H1 (cell line): ENCODE measurements around the gene ZBTB40. TPM values are rescaled to one million over a fixed set of nuclear protein-coding genes. Genes with fewer than 3 reads are reported as not detected.

ENCODE experiments used
- CTCF ChIA-PET: fragments of 300-600 bp; sonication (Branson Sonifier 250); formaldehyde crosslinking; loops from one replicate; lab custom pipeline; 2021; ENCODE audit not compliant: partially characterized antibody; lab: Charles Lee
- POLR2A ChIA-PET: fragments of 300-600 bp; sonication (Branson Sonifier 250); formaldehyde crosslinking; loops from one replicate; lab custom pipeline; 2021; ENCODE audit warnings: inconsistent platforms; ENCODE audit not compliant: partially characterized antibody; lab: Charles Lee
- DNase-seq, 2 experiments: peaks; one replicate each; pipeline versions ENCODE4 v3.0.0 to v3.0.0-alpha.2; 2010 to 2022; ENCODE audit warnings: low spot score in 2 of 2, low read depth in 1 of 2, mixed read lengths in 1 of 2
- FAIRE-seq: peaks from 2 replicates; lab custom pipeline; 2011; peaks lifted over from hg19 to GRCh38; lab: Jason Lieb, UNC
- H2AFZ ChIP-seq: 2 replicates; pipeline ENCODE4 v1.8.1; 2012; ENCODE audit warnings: low read length, inconsistent platforms
- H2AK5ac ChIP-seq: 2 replicates; pipeline ENCODE4 v1.6.1; 2013; ENCODE audit warnings: low read depth, low read length
- H2BK120ac ChIP-seq: replicated peaks from 2 replicates; pipeline ENCODE3; 2013; ENCODE audit warnings: low read depth, low read length, inconsistent platforms
- H2BK12ac ChIP-seq: 2 replicates; pipeline ENCODE4 v1.6.1; 2013; ENCODE audit warnings: low read depth, low read length
- H2BK15ac ChIP-seq: 2 replicates; pipeline ENCODE4 v1.6.1; 2013; ENCODE audit warnings: low read length
- H2BK20ac ChIP-seq: 2 replicates; pipeline ENCODE4 v1.6.1; 2013; ENCODE audit warnings: low read length
- H2BK5ac ChIP-seq: 2 replicates; pipeline ENCODE4 v1.6.1; 2013; ENCODE audit warnings: low read depth, low read length
- H3K14ac ChIP-seq: 2 replicates; pipeline ENCODE4 v1.6.1; 2013; ENCODE audit warnings: inconsistent platforms; ENCODE audit not compliant: insufficient read length
- H3K18ac ChIP-seq: 2 replicates; pipeline ENCODE4 v1.6.1; 2013; ENCODE audit warnings: low read length; ENCODE audit errors: extremely low read depth
- H3K23ac ChIP-seq: 2 replicates; pipeline ENCODE4 v1.6.1; 2013; ENCODE audit warnings: inconsistent platforms; ENCODE audit not compliant: insufficient read length
- H3K23me2 ChIP-seq: 2 replicates; pipeline ENCODE4 v1.6.1; 2013; ENCODE audit warnings: low read depth, low read length
- H3K27ac ChIP-seq: 2 replicates; pipeline ENCODE4 v1.6.1; 2011; ENCODE audit warnings: low read depth, low read length, inconsistent platforms
- H3K27me3 ChIP-seq, 4 experiments: replicated peaks in 1 of 4; 1 replicate in 1 of 4; 2 replicates in 3 of 4; pipeline versions ENCODE4 v1.6.1 to v1.8.1; 2011 to 2013; ENCODE audit warnings: low read length in 3 of 4, mild to moderate bottlenecking in 3 of 4, inconsistent platforms in 2 of 4, mixed read lengths in 2 of 4, moderate library complexity in 1 of 4; ENCODE audit not compliant: control insufficient read depth in 3 of 4, insufficient read depth in 3 of 4; ENCODE audit errors: extremely low read depth in 1 of 4
- H3K36me3 ChIP-seq, 4 experiments: 2 replicates each; pipeline versions ENCODE4 v1.6.1 to v1.8.1; 2011 to 2013; ENCODE audit warnings: mild to moderate bottlenecking in 4 of 4, low read length in 3 of 4, moderate library complexity in 2 of 4, control low read depth in 1 of 4, inconsistent platforms in 1 of 4; ENCODE audit not compliant: insufficient read depth in 4 of 4, control insufficient read depth in 2 of 4
- H3K4ac ChIP-seq: replicated peaks from 2 replicates; pipeline ENCODE3; 2013; ENCODE audit warnings: low read length, low read depth, mixed read lengths, inconsistent platforms; ENCODE audit not compliant: insufficient read length
- H3K4me1 ChIP-seq, 4 experiments: replicated peaks in 1 of 4; 1 replicate in 1 of 4; 2 replicates in 3 of 4; pipeline versions ENCODE4 v1.6.1 to v1.8.1; 2011 to 2013; ENCODE audit warnings: low read length in 3 of 4, inconsistent platforms in 2 of 4, mixed read lengths in 1 of 4; ENCODE audit not compliant: insufficient read depth in 4 of 4, control insufficient read depth in 3 of 4
- H3K4me2 ChIP-seq, 2 experiments: 2 replicates each; pipeline versions ENCODE4 v1.6.1 to v1.8.1; 2011 to 2013; ENCODE audit warnings: low read depth in 2 of 2, low read length in 2 of 2, control low read depth in 1 of 2, inconsistent platforms in 1 of 2, mild to moderate bottlenecking in 1 of 2; ENCODE audit not compliant: insufficient read depth in 1 of 2
- H3K4me3 ChIP-seq, 4 experiments: fragments of 200-600, 300-600 bp in 1 of 4; sonication (generic), shearing (Covaris generic), sonication (Bioruptor Twin) in 1 of 4; 2 replicates each; pipeline versions ENCODE4 v1.5.1 to v1.8.1; 2011 to 2016; ENCODE audit warnings: low read length in 4 of 4, low read depth in 3 of 4, control low read depth in 2 of 4, inconsistent platforms in 2 of 4, mild to moderate bottlenecking in 2 of 4, mixed read lengths in 1 of 4, moderate library complexity in 1 of 4; ENCODE audit not compliant: insufficient read depth in 2 of 4; ENCODE audit errors: extremely low read depth in 1 of 4
- H3K56ac ChIP-seq: replicated peaks from 2 replicates; pipeline ENCODE3; 2013; ENCODE audit warnings: low read depth, mild to moderate bottlenecking, mixed read lengths, low read length, inconsistent platforms; ENCODE audit not compliant: insufficient read length
- H3K79me1 ChIP-seq: 2 replicates; pipeline ENCODE4 v1.6.1; 2013; ENCODE audit warnings: low read depth, low read length, control low read depth
- H3K79me2 ChIP-seq, 2 experiments: 2 replicates each; pipeline versions ENCODE4 v1.6.1 to v1.8.1; 2012 to 2013; ENCODE audit warnings: low read length in 2 of 2, mild to moderate bottlenecking in 2 of 2, inconsistent platforms in 1 of 2; ENCODE audit not compliant: insufficient read depth in 2 of 2, control insufficient read depth in 1 of 2
- H3K9ac ChIP-seq, 4 experiments: replicated peaks in 1 of 4; 1 replicate in 1 of 4; 2 replicates in 3 of 4; pipeline versions ENCODE4 v1.6.1 to v1.8.1; 2011 to 2013; ENCODE audit warnings: low read depth in 3 of 4, low read length in 3 of 4, control low read depth in 2 of 4, mild to moderate bottlenecking in 2 of 4, moderate library complexity in 2 of 4, inconsistent platforms in 1 of 4; ENCODE audit errors: extremely low read depth in 1 of 4
- H3K9me3 ChIP-seq, 2 experiments: 2 replicates each; pipeline versions ENCODE4 v1.6.1 to v1.8.1; 2012 to 2013; ENCODE audit warnings: mild to moderate bottlenecking in 2 of 2, moderate library complexity in 2 of 2, control low read depth in 1 of 2, inconsistent platforms in 1 of 2, low read depth in 1 of 2, low read length in 1 of 2, mixed read lengths in 1 of 2; ENCODE audit not compliant: insufficient read depth in 2 of 2
- H4K20me1 ChIP-seq, 2 experiments: replicated peaks in 1 of 2; 2 replicates each; pipeline versions ENCODE3 to v1.8.1; 2011 to 2013; ENCODE audit warnings: inconsistent platforms in 2 of 2, low read length in 2 of 2, mild to moderate bottlenecking in 1 of 2; ENCODE audit not compliant: insufficient read depth in 2 of 2, control insufficient read depth in 1 of 2
- H4K5ac ChIP-seq: 2 replicates; pipeline ENCODE4 v1.6.1; 2013; ENCODE audit warnings: low read length, low read depth, mixed read lengths, inconsistent platforms; ENCODE audit not compliant: insufficient read length
- H4K8ac ChIP-seq: 2 replicates; pipeline ENCODE4 v1.8.0; 2013; ENCODE audit warnings: mild to moderate bottlenecking, moderate library complexity, low read length, inconsistent platforms; ENCODE audit not compliant: insufficient read depth; ENCODE audit errors: extremely low read depth
- H4K91ac ChIP-seq: replicated peaks from 2 replicates; pipeline ENCODE3; 2013; ENCODE audit warnings: low read length, mixed read lengths, inconsistent platforms; ENCODE audit not compliant: insufficient read length
- BACH1 ChIP-seq: IDR thresholded peaks from 2 replicates; pipeline ENCODE4 v1.6.1; 2012; ENCODE audit warnings: low read length, improper control_type of control experiment
- CBX5 ChIP-seq: fragments of 300-800, 300-1000 bp; sonication (generic); IDR thresholded peaks from 2 replicates; pipeline ENCODE4 v1.7.1; 2016; ENCODE audit warnings: antibody characterized with exemption, low read length, low read depth
- JUN ChIP-seq: IDR thresholded peaks from 2 replicates; pipeline ENCODE4 v1.6.1; 2011; ENCODE audit warnings: low read depth, mild to moderate bottlenecking, improper control_type of control experiment, low read length
- KDM4A ChIP-seq: IDR thresholded peaks from one replicate; pipeline ENCODE4 v1.7.1; 2012; ENCODE audit warnings: low read depth, mild to moderate bottlenecking, moderate library complexity, low read length, inconsistent platforms; ENCODE audit not compliant: severe bottlenecking
- NRF1 ChIP-seq: IDR thresholded peaks from 2 replicates; pipeline ENCODE4 v1.6.1; 2011; ENCODE audit warnings: mild to moderate bottlenecking, low read depth, low read length, improper control_type of control experiment
- RNF2 ChIP-seq: fragments of 200-900, 300-1000 bp; sonication (generic); IDR thresholded peaks from 2 replicates; pipeline ENCODE4 v1.7.1; 2016; ENCODE audit warnings: borderline replicate concordance, low read depth, mild to moderate bottlenecking, antibody characterized with exemption, low read length; ENCODE audit not compliant: poor library complexity, severe bottlenecking; ENCODE audit errors: missing control alignments
- SIN3A ChIP-seq, 2 experiments: IDR thresholded peaks in 1 of 2; conservative IDR thresholded peaks in 1 of 2; 2 replicates each; pipeline ENCODE4 v1.6.1; 2011 to 2012; ENCODE audit warnings: low read length in 2 of 2, improper control_type of control experiment in 1 of 2, low read depth in 1 of 2, mild to moderate bottlenecking in 1 of 2
- SP2 ChIP-seq: IDR thresholded peaks from 2 replicates; pipeline ENCODE4 v1.6.1; 2012; ENCODE audit warnings: mild to moderate bottlenecking, low read length, inconsistent platforms
- TAF1 ChIP-seq: IDR thresholded peaks from 2 replicates; pipeline ENCODE4 v1.6.1; 2011; ENCODE audit warnings: mild to moderate bottlenecking, low read depth, low read length
- WGBS, 2 experiments: shearing (Covaris generic) in 1 of 2; methylation state at CpG; one replicate each; pipeline versions ENCODE4 v1.1.6 to v1.1.7; 2013 to 2015; ENCODE audit warnings: low lambda C conversion rate in 2 of 2, mixed read lengths in 2 of 2, inconsistent platforms in 1 of 2, low coverage in 1 of 2, missing lambda C conversion rate in 1 of 2; ENCODE audit not compliant: insufficient replicate concordance in 2 of 2, insufficient coverage in 1 of 2, insufficient read length in 1 of 2; ENCODE audit errors: extremely low coverage in 1 of 2, missing lambda C conversion rate in 1 of 2; 5-methylcytosine and 5-hydroxymethylcytosine counted together
- polyA plus RNA-seq, 7 experiments: library from polyadenylated mRNA; depleted of rRNA in 3 of 7; stranded (reverse) in 5 of 7; unstranded in 2 of 7; fragments of >200 nt in 5 of 7; fragments of 200-250 nt in 2 of 7; gene quantifications; 1 replicate in 5 of 7; 2 replicates in 1 of 7; 4 replicates in 1 of 7; pipeline versions ENCODE4 v1.2.1 to v1.2.3, GENCODE V29; 2011 to 2013; ENCODE audit warnings: missing spikeins in 2 of 7, mixed read lengths in 2 of 7
- total RNA-seq: library from RNA; stranded (reverse); fragmentation: NEBNext Ultra II Directional; extraction: Animal tissue kit (Norgen Biotek cat#: 25700); gene quantifications from 2 replicates; pipeline ENCODE4 v1.2.1, GENCODE V29; 2021

Gene ZBTB40
- total and polyA plus RNA-seq, 2 of the 8 experiments (the other 6 are each of a cell fraction or from before 2014, with no cell fraction given), result 3.1 to 19.3 TPM

DNA sequence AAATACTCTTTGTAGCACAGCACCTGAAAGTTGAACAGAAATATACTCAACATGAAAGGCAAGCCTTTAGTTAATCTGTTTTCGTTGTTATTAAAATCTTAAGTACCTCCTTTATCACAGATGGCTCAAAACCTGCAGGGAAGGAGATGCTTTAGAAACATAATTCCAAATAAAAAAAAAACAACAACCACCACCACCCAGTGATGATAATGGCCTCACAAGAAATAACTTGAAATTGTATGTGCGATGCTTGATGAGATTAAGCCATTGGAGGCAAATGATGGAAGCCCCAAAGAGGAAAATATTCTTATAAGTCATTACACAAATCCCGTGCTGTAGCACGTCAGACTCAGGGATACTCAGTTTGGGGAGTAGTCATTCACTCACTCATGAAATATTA, 24.9 kb upstream of the ZBTB40 start:
- FAIRE-seq (no peak), DNase-seq (no peak)
- no peak overlapping the region for H3K23ac ChIP-seq
- no peaks in the 10 kb centered on the region for H4K20me1 ChIP-seq
- no peaks in the 10 kb centered on the region for H3K79me2 ChIP-seq
- H2BK15ac ChIP-seq, result no peak overlapping the region
- H3K9ac ChIP-seq, result no peak overlapping the region
- POLR2A ChIA-PET, result no interaction called here
- no peak overlapping the region for H2BK120ac ChIP-seq
- no peak overlapping the region for H4K91ac ChIP-seq
- H3K4ac ChIP-seq, result no peak overlapping the region
- no peak for TF ChIP-seq SP2
- TF ChIP-seq RNF2, result no peak
- no peak for TF ChIP-seq TAF1
- TF ChIP-seq JUN, result no peak
- no peak for TF ChIP-seq NRF1
- no peak for TF ChIP-seq KDM4A
- no peak for TF ChIP-seq SIN3A (conservative IDR thresholded peaks at IDR 0.05 in 1 of 2, IDR thresholded peaks at IDR 0.05 in 1 of 2; ENCODE audit: low read depth in 1 of 2, low read length in 2 of 2)
- no peak for TF ChIP-seq CBX5
- no peak for TF ChIP-seq BACH1
- WGBS, 2 experiments, result 87% methylated on average over 4 of the region's 4 CpGs; no CpG with 5 or more reads in 1 of the 2 experiments
- no peak overlapping the region for H3K18ac ChIP-seq
- CTCF ChIA-PET, result interaction anchor here (0.8 to 1.3 kb wide), 3 partner anchors 10 to 435 kb away, joined by 3 to 5 read pairs (median 3); no protein-coding TSS in a partner anchor
- H4K8ac ChIP-seq, result no peak overlapping the region
- no peaks in the 10 kb centered on the region for H3K36me3 ChIP-seq
- no peaks in the 10 kb centered on the region for H3K4me1 ChIP-seq
- H3K4me3 ChIP-seq, result no peak overlapping the region
- no peaks in the 10 kb centered on the region for H3K79me1 ChIP-seq
- no peak overlapping the region for H2BK20ac ChIP-seq
- no peak overlapping the region for H2BK12ac ChIP-seq
- H4K5ac ChIP-seq, result no peak overlapping the region
- no peaks in the 10 kb centered on the region for H3K9me3 ChIP-seq
- H2AK5ac ChIP-seq, result no peak overlapping the region
- H3K4me2 ChIP-seq, result no peak overlapping the region
- H3K56ac ChIP-seq, result no peak overlapping the region
- no peak overlapping the region for H2AFZ ChIP-seq
- H3K27me3 ChIP-seq, result no peaks in the 10 kb centered on the region
- no peak overlapping the region for H3K14ac ChIP-seq
- no peak overlapping the region for H2BK5ac ChIP-seq
- H3K27ac ChIP-seq, result no peak overlapping the region
- no peaks in the 10 kb centered on the region for H3K23me2 ChIP-seq
